NT2/D1 (cell line): Measurements from ENCODE around the gene KLHDC10.

Source experiments
- SUZ12 ChIP-seq: IDR thresholded peaks from 2 replicates; pipeline ENCODE4 v1.6.1; 2011; ENCODE audit not compliant: insufficient read length, insufficient read depth; ENCODE audit errors: extremely low read depth
- YY1 ChIP-seq: IDR thresholded peaks from 2 replicates; pipeline ENCODE4 v1.6.1; 2011; ENCODE audit not compliant: insufficient read length, insufficient read depth
- ZNF274 ChIP-seq: IDR thresholded peaks from 2 replicates; pipeline ENCODE4 v1.6.1; 2011; ENCODE audit warnings: mild to moderate bottlenecking, low read depth, low read length

DNA sequence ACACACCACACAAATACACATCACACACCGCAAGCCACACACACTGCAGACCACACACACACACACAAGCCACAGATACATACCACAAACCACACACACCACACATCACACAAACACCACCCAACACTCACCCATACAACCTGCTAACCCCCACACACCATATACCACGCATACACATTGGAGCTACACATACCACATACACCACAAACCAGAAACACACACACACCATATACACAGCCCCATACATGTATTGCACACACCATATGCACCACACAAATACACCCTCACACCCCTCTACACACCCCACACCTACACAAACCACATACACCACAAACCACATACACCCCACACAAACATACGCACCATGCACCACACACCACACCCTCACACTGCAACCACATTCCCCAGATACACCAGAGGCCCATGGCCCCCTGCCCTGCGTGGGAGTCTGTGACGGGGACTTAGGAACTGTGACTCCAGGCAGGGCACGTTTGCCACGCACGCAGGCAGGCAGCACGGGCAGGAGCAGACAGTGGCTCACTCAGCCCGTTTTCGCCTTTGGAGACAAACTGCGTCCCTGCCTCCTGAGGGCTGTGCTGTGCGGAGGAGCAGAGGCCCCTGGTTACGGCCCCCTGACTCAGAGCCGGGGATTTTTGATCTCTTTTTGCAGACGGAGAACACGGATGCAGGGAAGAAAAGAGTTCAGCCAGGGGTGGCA, 82.3 kb downstream of the KLHDC10 start:
- TF ChIP-seq YY1 (no peak), ZNF274 (no peak), SUZ12 (no peak)
